ENCODE measurements around the gene PTMS. TPM values are rescaled to one million over a fixed set of nuclear protein-coding genes. Genes with fewer than 3 reads are reported as not detected.

Gene PTMS
- total and polyA plus RNA-seq, 2 of the 13 experiments (the other 11 are each of a cell fraction or from before 2014, with no cell fraction given) = 40.5 to 82.4 TPM

DNA sequence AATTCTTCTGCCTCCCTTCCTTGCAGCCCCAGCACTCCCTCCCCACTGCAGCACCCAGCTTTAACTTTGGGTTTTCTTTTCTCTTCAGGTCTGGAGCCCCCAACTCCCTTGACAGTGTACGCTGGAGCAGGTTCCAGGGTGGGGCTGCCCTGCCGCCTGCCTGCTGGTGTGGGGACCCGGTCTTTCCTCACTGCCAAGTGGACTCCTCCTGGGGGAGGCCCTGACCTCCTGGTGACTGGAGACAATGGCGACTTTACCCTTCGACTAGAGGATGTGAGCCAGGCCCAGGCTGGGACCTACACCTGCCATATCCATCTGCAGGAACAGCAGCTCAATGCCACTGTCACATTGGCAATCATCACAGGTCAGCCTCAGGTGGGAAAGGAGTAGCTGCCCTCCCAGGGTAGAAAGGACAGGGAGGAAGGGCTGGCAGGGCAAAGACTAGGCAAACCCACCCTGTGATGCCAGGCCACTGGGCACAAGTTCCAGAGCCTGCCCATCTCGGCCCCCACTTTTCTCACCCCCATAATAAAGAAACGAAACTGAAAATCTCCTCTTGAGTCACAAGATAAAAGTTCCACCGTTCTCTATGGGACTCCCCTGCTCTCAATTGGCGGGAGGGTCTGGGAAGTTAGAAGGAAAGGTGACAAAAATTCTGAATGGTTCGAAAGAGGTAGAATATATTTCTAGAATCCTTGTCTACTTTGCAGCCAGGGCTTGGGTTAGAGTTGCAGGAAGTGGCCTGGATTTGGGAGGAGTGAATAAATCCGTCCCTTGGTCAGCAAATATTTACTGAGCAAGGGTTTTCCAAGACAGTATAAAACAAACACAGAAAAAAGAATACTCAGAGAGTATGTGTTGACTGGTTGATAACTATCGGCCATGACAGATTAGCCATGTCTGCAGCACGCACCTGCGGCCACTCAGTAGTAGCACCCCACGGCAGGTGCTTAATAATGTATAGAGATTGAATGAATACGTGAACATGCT, 9.3 kb downstream of the PTMS start (continued):
- TF ChIP-seq, protein P1, sequence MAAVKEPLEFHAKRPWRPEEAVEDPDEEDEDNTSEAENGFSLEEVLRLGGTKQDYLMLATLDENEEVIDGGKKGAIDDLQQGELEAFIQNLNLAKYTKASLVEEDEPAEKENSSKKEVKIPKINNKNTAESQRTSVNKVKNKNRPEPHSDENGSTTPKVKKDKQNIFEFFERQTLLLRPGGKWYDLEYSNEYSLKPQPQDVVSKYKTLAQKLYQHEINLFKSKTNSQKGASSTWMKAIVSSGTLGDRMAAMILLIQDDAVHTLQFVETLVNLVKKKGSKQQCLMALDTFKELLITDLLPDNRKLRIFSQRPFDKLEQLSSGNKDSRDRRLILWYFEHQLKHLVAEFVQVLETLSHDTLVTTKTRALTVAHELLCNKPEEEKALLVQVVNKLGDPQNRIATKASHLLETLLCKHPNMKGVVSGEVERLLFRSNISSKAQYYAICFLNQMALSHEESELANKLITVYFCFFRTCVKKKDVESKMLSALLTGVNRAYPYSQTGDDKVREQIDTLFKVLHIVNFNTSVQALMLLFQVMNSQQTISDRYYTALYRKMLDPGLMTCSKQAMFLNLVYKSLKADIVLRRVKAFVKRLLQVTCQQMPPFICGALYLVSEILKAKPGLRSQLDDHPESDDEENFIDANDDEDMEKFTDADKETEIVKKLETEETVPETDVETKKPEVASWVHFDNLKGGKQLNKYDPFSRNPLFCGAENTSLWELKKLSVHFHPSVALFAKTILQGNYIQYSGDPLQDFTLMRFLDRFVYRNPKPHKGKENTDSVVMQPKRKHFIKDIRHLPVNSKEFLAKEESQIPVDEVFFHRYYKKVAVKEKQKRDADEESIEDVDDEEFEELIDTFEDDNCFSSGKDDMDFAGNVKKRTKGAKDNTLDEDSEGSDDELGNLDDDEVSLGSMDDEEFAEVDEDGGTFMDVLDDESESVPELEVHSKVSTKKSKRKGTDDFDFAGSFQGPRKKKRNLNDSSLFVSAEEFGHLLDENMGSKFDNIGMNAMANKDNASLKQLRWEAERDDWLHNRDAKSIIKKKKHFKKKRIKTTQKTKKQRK (IDR thresholded peaks at IDR 0.05; ENCODE audit: low read length) = no peak
- peak; percentile 58 for TF ChIP-seq ZEB1 (IDR thresholded peaks at IDR 0.05; ENCODE audit: insufficient replicate concordance, low read depth)
- TF ChIP-seq TOE1 (CRISPR knock-in tag; IDR thresholded peaks at IDR 0.05) = no peak
- TF ChIP-seq, protein P2, sequence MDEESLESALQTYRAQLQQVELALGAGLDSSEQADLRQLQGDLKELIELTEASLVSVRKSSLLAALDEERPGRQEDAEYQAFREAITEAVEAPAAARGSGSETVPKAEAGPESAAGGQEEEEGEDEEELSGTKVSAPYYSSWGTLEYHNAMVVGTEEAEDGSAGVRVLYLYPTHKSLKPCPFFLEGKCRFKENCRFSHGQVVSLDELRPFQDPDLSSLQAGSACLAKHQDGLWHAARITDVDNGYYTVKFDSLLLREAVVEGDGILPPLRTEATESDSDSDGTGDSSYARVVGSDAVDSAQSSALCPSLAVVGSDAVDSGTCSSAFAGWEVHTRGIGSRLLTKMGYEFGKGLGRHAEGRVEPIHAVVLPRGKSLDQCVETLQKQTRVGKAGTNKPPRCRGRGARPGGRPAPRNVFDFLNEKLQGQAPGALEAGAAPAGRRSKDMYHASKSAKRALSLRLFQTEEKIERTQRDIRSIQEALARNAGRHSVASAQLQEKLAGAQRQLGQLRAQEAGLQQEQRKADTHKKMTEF (CRISPR knock-in tag; IDR thresholded peaks at IDR 0.05) = peak; percentile 78
- TF ChIP-seq, protein P3, sequence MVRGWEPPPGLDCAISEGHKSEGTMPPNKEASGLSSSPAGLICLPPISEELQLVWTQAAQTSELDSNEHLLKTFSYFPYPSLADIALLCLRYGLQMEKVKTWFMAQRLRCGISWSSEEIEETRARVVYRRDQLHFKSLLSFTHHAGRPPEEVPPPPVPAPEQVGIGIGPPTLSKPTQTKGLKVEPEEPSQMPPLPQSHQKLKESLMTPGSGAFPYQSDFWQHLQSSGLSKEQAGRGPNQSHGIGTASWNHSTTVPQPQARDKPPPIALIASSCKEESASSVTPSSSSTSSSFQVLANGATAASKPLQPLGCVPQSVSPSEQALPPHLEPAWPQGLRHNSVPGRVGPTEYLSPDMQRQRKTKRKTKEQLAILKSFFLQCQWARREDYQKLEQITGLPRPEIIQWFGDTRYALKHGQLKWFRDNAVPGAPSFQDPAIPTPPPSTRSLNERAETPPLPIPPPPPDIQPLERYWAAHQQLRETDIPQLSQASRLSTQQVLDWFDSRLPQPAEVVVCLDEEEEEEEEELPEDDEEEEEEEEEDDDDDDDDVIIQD (CRISPR knock-in tag; IDR thresholded peaks at IDR 0.05; ENCODE audit: low read depth) = peak; percentile 49; the same call in 1 of the 2 replicates
- TF ChIP-seq, protein P4, sequence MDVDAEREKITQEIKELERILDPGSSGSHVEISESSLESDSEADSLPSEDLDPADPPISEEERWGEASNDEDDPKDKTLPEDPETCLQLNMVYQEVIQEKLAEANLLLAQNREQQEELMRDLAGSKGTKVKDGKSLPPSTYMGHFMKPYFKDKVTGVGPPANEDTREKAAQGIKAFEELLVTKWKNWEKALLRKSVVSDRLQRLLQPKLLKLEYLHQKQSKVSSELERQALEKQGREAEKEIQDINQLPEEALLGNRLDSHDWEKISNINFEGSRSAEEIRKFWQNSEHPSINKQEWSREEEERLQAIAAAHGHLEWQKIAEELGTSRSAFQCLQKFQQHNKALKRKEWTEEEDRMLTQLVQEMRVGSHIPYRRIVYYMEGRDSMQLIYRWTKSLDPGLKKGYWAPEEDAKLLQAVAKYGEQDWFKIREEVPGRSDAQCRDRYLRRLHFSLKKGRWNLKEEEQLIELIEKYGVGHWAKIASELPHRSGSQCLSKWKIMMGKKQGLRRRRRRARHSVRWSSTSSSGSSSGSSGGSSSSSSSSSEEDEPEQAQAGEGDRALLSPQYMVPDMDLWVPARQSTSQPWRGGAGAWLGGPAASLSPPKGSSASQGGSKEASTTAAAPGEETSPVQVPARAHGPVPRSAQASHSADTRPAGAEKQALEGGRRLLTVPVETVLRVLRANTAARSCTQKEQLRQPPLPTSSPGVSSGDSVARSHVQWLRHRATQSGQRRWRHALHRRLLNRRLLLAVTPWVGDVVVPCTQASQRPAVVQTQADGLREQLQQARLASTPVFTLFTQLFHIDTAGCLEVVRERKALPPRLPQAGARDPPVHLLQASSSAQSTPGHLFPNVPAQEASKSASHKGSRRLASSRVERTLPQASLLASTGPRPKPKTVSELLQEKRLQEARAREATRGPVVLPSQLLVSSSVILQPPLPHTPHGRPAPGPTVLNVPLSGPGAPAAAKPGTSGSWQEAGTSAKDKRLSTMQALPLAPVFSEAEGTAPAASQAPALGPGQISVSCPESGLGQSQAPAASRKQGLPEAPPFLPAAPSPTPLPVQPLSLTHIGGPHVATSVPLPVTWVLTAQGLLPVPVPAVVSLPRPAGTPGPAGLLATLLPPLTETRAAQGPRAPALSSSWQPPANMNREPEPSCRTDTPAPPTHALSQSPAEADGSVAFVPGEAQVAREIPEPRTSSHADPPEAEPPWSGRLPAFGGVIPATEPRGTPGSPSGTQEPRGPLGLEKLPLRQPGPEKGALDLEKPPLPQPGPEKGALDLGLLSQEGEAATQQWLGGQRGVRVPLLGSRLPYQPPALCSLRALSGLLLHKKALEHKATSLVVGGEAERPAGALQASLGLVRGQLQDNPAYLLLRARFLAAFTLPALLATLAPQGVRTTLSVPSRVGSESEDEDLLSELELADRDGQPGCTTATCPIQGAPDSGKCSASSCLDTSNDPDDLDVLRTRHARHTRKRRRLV (CRISPR knock-in tag; IDR thresholded peaks at IDR 0.05) = 0 out of 2 replicates have a peak, but pooled peaks have one; percentile 38
- TF ChIP-seq KMT2B (CRISPR knock-in tag; IDR thresholded peaks at IDR 0.05) = 0 out of 2 replicates have a peak, but pooled peaks have one; percentile 23
- TF ChIP-seq, protein P5, sequence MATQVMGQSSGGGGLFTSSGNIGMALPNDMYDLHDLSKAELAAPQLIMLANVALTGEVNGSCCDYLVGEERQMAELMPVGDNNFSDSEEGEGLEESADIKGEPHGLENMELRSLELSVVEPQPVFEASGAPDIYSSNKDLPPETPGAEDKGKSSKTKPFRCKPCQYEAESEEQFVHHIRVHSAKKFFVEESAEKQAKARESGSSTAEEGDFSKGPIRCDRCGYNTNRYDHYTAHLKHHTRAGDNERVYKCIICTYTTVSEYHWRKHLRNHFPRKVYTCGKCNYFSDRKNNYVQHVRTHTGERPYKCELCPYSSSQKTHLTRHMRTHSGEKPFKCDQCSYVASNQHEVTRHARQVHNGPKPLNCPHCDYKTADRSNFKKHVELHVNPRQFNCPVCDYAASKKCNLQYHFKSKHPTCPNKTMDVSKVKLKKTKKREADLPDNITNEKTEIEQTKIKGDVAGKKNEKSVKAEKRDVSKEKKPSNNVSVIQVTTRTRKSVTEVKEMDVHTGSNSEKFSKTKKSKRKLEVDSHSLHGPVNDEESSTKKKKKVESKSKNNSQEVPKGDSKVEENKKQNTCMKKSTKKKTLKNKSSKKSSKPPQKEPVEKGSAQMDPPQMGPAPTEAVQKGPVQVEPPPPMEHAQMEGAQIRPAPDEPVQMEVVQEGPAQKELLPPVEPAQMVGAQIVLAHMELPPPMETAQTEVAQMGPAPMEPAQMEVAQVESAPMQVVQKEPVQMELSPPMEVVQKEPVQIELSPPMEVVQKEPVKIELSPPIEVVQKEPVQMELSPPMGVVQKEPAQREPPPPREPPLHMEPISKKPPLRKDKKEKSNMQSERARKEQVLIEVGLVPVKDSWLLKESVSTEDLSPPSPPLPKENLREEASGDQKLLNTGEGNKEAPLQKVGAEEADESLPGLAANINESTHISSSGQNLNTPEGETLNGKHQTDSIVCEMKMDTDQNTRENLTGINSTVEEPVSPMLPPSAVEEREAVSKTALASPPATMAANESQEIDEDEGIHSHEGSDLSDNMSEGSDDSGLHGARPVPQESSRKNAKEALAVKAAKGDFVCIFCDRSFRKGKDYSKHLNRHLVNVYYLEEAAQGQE (IDR thresholded peaks at IDR 0.05; ENCODE audit: borderline replicate concordance in 1 of 2, low read depth in 1 of 2, low read length in 2 of 2) = no peak
- TF ChIP-seq HNF4G (IDR thresholded peaks at IDR 0.05; ENCODE audit: borderline replicate concordance, low read depth, low read length) = peak; percentile 76
- no peak for TF ChIP-seq HNF4G (CRISPR knock-in tag; IDR thresholded peaks at IDR 0.05; ENCODE audit: borderline replicate concordance, low read depth)

Measured in HepG2 (cell line).